Measurements from ENCODE around the gene ACOT9.
"Not testable (repeated sequence)": the region's sequence is repeated elsewhere in the genome, so short reads cannot be mapped to it uniquely, and the experiment has no call there.

Gene ACOT9

DNA sequence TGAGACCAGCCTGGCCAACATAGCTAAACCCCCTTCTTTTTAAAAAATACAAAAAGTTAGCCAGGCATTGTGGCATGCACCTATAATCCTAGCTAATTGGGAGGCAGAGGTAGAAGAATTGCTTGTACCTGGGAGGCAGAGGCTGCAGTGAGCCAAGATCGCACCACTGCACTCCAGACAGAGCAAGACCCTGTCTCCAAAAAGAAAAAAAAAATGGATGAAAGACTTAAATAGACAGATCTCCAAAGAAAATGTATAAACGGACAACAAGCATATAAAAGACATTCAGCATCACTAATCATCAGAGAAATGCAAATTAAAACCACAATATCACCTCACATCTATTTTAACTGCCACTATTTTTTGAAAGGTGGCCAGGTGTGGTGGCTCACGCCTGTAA is 33.3 kb upstream of the ACOT9 start:
- Mint-ChIP-seq H3K4me3 (no peak overlapping the region), H3K36me3 (ENCODE audit: low read depth) (no peaks in the 10 kb centered on the region)

DNA sequence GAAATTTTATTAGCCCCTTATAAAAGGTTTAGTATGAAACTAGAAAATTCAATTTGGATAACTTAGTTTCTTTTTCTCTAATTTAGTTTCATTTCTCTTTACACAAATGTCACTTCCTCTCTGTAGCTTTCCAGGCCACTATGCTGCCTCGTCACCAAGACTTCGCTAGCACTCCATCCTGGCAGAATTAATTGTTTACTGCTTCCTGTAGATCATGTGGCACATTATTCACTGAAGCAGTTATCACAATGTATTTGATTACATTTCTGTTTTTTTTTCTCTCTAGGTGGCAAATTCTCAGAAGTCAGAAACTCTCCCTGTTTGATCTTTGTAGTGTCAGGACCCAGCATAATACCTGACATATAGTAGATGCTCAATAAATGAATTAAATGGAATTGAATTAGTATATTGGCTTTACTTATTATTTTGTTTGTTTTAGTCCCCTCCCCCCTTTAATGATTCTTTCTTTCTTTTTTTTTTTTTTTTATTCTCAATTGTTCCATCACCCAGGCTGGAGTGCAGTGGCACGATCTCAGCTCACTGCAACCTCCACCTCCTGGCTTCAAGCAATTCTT is 30.6 kb upstream of the ACOT9 start:
- Mint-ChIP-seq H3K27ac (peak overlapping the region; percentile 97), H3K4me1 (ENCODE audit: low read depth) (peaks cover 15% of the 10 kb centered on the region), H3K9me3 (no peaks in the 10 kb centered on the region), H3K36me3 (ENCODE audit: low read depth) (no peaks in the 10 kb centered on the region), H3K4me3 (peak overlapping the region; percentile 67), H3K27me3 (no peaks in the 10 kb centered on the region)

More for the DNA sequence above, 33.3 kb upstream of the ACOT9 start:
- H3K9me3 Mint-ChIP-seq = no peaks in the 10 kb centered on the region
- H3K4me1 Mint-ChIP-seq (ENCODE audit: low read depth) = peaks cover 23% of the 10 kb centered on the region
- H3K27me3 Mint-ChIP-seq = no peaks in the 10 kb centered on the region
- H3K27ac Mint-ChIP-seq = no peak overlapping the region

- H3K4me3 Mint-ChIP-seq; H3K36me3 Mint-ChIP-seq (ENCODE audit: low read depth); H3K27ac Mint-ChIP-seq: not testable (repeated sequence)
Measured at GRCh38 chrX:23771086-23771485, 28.0 kb upstream of the ACOT9 start.

DNA sequence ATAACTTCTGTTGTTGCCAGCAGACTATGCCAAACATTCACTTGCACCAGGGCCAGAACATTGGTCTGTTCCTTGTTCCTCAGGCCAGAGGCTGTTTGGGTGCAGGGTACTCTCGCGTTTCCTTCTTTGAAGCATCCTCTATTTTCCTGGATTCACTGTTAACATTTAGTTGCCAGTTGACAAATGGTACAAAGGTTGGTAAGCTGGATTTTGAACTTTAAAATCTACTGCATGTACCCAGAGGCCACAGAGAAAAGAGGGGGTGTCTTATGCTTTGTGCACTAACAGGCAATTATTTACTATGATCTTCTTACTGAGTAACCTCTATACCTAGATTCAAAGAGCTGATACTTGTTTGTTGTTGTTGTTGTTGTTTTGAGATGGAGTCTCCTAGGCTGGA is 27.1 kb upstream of the ACOT9 start:
- Mint-ChIP-seq H3K27me3 (no peaks in the 10 kb centered on the region), H3K4me3 (no peak overlapping the region), H3K27ac (no peak overlapping the region), H3K36me3 (ENCODE audit: low read depth) (no peaks in the 10 kb centered on the region), H3K4me1 (ENCODE audit: low read depth) (peaks cover 15% of the 10 kb centered on the region), H3K9me3 (no peaks in the 10 kb centered on the region)

More at GRCh38 chrX:23771086-23771485, 28.0 kb upstream of the ACOT9 start:
- not testable (repeated sequence) for H3K27me3 Mint-ChIP-seq, H3K9me3 Mint-ChIP-seq
- H3K4me1 Mint-ChIP-seq (ENCODE audit: low read depth) = peaks cover 15% of the 10 kb centered on the region

DNA sequence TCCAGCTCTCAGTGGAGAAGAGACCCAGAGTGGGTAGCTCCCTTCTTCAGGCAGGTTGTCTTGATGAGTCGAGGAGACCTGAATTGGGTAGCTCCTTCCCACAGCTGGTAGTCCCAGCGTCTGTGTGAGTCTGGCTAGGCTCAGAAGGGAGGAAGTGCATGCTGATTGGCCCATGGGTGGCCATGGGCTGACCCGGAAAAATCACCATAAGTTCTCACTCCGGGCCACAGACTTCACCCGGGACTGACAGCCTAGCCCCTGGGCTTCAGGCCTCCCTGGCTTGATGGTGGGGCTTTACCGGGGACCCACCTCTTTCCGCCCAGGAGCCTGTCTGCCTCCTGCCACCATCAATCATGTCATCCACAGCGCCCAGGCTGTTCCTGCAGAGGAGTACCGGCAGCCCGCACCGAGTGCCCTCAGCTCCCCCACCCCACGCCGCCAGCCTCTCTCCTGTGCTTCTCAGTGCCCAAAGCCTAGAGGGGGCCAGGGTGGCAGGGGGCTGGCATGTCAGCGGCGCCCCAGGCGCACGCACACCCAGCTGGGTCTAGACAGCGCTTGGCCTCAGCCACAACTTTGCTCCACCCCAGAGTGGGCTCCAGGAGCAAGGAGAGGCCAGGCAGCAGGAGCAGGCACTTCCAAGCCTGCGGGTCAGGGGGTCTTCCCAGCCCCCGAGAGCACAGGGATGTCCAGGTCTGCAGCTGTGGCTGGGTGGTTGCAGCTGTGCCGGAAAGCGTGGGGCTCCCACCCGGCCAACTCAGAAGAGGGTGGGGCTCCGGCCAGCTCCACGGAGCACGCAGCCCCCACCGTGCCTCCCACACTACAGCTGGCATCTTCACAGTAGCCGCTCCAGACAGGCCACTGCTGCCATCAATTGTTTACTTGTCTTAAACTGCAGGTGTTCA is 23.8 kb upstream of the ACOT9 start:
- peak overlapping the region; percentile 60 for H3K4me3 Mint-ChIP-seq
- H3K27ac Mint-ChIP-seq = no peak overlapping the region
- no peaks in the 10 kb centered on the region for H3K4me1 Mint-ChIP-seq (ENCODE audit: low read depth)
- H3K36me3 Mint-ChIP-seq (ENCODE audit: low read depth) = no peaks in the 10 kb centered on the region
- H3K9me3 Mint-ChIP-seq = no peaks in the 10 kb centered on the region
- no peaks in the 10 kb centered on the region for H3K27me3 Mint-ChIP-seq

GRCh38 chrX:23765868-23766267 is 22.8 kb upstream of the ACOT9 start:
- no peaks in the 10 kb centered on the region for H3K36me3 Mint-ChIP-seq (ENCODE audit: low read depth)
- H3K9me3 Mint-ChIP-seq = no peaks in the 10 kb centered on the region
- H3K27me3 Mint-ChIP-seq = no peaks in the 10 kb centered on the region
- no peak overlapping the region for H3K27ac Mint-ChIP-seq
- no peak overlapping the region for H3K4me3 Mint-ChIP-seq
- H3K4me1 Mint-ChIP-seq (ENCODE audit: low read depth) = no peaks in the 10 kb centered on the region

DNA sequence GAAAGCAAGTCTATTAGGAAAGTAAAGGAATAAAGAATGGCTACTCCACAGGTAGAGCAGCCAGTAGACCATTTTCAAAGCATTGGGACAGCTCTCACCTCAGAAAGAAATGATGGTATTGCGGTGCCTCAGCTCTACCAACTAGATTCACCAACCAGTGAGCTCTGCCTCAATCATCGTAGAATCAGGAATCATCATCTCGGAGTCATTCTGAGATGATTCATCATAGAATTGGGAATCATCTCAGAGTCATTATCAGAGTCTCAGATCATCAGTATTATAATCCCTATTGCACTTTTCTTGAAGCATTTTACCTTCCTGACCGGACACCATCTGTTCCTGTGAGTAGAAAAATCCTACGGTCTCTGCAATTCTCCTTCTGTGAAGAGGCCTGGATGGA is 22.4 kb upstream of the ACOT9 start:
- Mint-ChIP-seq H3K36me3 (ENCODE audit: low read depth) (no peaks in the 10 kb centered on the region), H3K27me3 (no peaks in the 10 kb centered on the region), H3K4me1 (ENCODE audit: low read depth) (no peaks in the 10 kb centered on the region), H3K27ac (no peak overlapping the region), H3K4me3 (no peak overlapping the region), H3K9me3 (no peaks in the 10 kb centered on the region)

DNA sequence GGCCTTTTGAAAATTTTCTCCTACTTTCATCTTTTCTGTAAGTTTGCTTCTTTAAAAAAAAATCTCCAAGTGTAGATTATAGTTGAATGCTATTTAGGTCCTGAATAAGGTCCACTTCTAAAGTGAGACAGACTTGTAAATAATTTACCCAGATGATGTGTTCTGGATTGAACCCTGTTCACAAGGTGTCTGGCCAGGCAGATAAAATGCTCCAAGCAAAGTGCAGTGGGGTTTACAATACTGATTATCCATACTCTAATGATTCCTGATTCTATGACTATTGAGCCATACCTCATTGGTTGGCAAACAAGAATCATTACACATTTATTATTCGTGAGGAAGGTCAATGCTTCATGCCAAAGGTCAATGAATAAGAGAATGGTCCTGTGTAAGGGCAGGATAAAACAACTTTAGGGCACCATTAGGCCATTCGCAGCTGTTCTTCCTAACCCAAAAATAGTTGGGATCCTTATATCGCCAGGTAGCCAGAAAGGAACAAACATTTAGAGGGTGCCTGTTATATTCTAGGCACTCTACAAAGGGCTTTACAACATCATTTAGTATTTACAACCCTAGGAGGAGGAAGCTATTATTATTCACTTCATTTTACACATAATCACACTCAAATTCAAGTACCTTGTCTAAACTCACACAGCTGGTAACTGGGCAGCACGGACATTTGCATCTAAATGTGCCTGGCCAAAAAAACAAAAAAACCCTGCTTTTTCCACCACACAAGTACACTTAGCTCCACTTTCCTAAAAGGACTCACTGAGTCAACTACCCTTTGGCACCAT is 21.3 kb upstream of the ACOT9 start:
- Mint-ChIP-seq H3K4me3 (no peak overlapping the region), H3K4me1 (ENCODE audit: low read depth) (no peaks in the 10 kb centered on the region), H3K36me3 (ENCODE audit: low read depth) (no peaks in the 10 kb centered on the region), H3K27ac (no peak overlapping the region), H3K9me3 (no peaks in the 10 kb centered on the region), H3K27me3 (no peaks in the 10 kb centered on the region)

- H3K27ac Mint-ChIP-seq = no peak overlapping the region
- no peaks in the 10 kb centered on the region for H3K36me3 Mint-ChIP-seq (ENCODE audit: low read depth)
- no peaks in the 10 kb centered on the region for H3K9me3 Mint-ChIP-seq
- peaks cover 3% of the 10 kb centered on the region for H3K4me1 Mint-ChIP-seq (ENCODE audit: low read depth)
- no peak overlapping the region for H3K4me3 Mint-ChIP-seq
- no peaks in the 10 kb centered on the region for H3K27me3 Mint-ChIP-seq
Measured at GRCh38 chrX:23759821-23760220, 16.7 kb upstream of the ACOT9 start.

GRCh38 chrX:23756165-23756564 is 13.1 kb upstream of the ACOT9 start:
- Mint-ChIP-seq H3K27ac (no peak overlapping the region), H3K36me3 (ENCODE audit: low read depth) (no peaks in the 10 kb centered on the region), H3K4me3 (no peak overlapping the region), H3K4me1 (ENCODE audit: low read depth) (peaks cover 3% of the 10 kb centered on the region), H3K9me3 (no peaks in the 10 kb centered on the region), H3K27me3 (no peaks in the 10 kb centered on the region)

- Mint-ChIP-seq H3K4me1 (ENCODE audit: low read depth) (peaks cover 3% of the 10 kb centered on the region), H3K27me3 (no peaks in the 10 kb centered on the region), H3K4me3 (no peak overlapping the region), H3K27ac (no peak overlapping the region), H3K9me3 (no peaks in the 10 kb centered on the region), H3K36me3 (ENCODE audit: low read depth) (no peaks in the 10 kb centered on the region)
Measured at GRCh38 chrX:23754664-23755063, 11.6 kb upstream of the ACOT9 start.

- Mint-ChIP-seq H3K4me1 (ENCODE audit: low read depth) (peaks cover 3% of the 10 kb centered on the region), H3K27ac (no peak overlapping the region), H3K36me3 (ENCODE audit: low read depth) (no peaks in the 10 kb centered on the region), H3K27me3 (no peaks in the 10 kb centered on the region), H3K9me3 (no peaks in the 10 kb centered on the region), H3K4me3 (no peak overlapping the region)
Measured at GRCh38 chrX:23752740-23753415, 9.8 kb upstream of the ACOT9 start.

DNA sequence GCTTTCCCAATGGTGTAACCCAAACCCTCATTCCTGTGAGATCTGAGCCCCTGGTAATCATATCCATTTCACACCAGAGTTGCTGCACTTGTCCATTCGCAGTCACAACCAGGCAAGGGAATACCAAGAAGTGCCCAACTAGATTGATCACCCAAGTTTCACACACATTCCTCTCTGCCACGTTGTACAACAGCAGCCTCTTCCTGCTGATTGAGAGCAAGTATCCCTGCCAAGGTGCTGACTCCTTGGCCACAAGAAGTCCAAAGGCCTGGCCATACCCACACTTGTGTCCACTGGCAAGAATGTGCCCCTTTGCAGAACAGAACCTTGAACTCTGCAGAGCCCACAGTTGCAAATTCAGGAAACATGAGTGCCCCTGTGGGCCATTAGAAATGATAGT is 6.5 kb upstream of the ACOT9 start:
- H3K9me3 Mint-ChIP-seq = no peaks in the 10 kb centered on the region
- no peak overlapping the region for H3K27ac Mint-ChIP-seq
- no peaks in the 10 kb centered on the region for H3K27me3 Mint-ChIP-seq
- peaks cover 10% of the 10 kb centered on the region for H3K4me1 Mint-ChIP-seq (ENCODE audit: low read depth)
- H3K36me3 Mint-ChIP-seq (ENCODE audit: low read depth) = no peaks in the 10 kb centered on the region
- no peak overlapping the region for H3K4me3 Mint-ChIP-seq

- Mint-ChIP-seq H3K27me3 (no peaks in the 10 kb centered on the region), H3K27ac (no peak overlapping the region), H3K9me3 (no peaks in the 10 kb centered on the region), H3K4me1 (ENCODE audit: low read depth) (peaks cover 10% of the 10 kb centered on the region), H3K4me3 (no peak overlapping the region), H3K36me3 (ENCODE audit: low read depth) (no peaks in the 10 kb centered on the region)
Measured at GRCh38 chrX:23749129-23749528, 6.1 kb upstream of the ACOT9 start.

GRCh38 chrX:23745786-23746185 is 2.7 kb upstream of the ACOT9 start:
- no peak overlapping the region for H3K4me3 Mint-ChIP-seq
- H3K36me3 Mint-ChIP-seq (ENCODE audit: low read depth) = no peaks in the 10 kb centered on the region
- no peaks in the 10 kb centered on the region for H3K27me3 Mint-ChIP-seq
- H3K9me3 Mint-ChIP-seq = no peaks in the 10 kb centered on the region
- peaks cover 21% of the 10 kb centered on the region for H3K4me1 Mint-ChIP-seq (ENCODE audit: low read depth)
- peak overlapping the region; percentile 52 for H3K27ac Mint-ChIP-seq

All from stimulated activated naive CD8-positive, alpha-beta T cell treated with anti-CD3 and anti-CD28 coated beads, Interleukin-15, Interleukin-2, amounts not matched to agents 100 ng/mL and 50 ng/mL, for 24 hours (primary cell).